ENCODE results near the gene GAGE2A. TPM values are rescaled to one million over a fixed set of nuclear protein-coding genes. Genes with fewer than 3 reads are reported as not detected.
A peak's percentile ranks its signal among the peaks of the same experiment; 100 is the strongest.

The GAGE2A gene
- polyA plus RNA-seq, 2 of the 4 experiments (the other 2 are of a cell fraction), result not detected

DNA sequence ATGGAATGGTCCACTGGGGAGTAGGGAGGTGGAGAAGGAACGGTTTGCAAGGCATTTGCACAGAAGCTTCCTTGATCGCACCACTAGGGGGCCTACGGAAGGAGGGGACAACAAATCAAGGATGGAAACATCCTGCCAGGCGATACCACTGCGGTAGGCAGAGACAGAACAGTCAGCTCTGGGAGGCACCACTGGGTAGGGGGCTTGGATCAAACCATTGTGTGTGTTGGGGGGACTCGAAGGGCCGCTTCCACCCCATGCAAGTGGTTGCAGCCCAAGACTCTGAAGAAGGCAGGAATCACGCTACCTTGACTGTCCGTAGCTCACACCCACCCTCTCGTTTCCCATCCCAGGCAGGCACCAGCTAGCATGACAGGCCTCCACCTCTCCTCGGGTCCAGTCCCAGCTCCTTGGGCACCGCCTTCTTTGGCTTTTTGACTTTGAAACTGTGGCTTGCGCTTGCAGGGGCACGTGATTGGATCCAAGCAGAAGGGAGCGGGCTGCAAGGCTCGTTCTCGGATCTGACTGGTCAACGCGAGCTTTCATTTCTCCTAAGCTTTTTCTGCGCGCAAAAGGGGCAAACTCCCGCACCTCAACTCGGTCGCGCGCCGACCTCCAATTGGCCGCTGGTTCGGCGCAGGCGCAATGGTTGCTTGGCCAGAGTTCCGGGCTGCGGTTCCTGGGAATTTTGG lies 37.9 kb downstream of the GAGE2A start:
- no peak overlapping the region for H3K4me2 ChIP-seq
- TF ChIP-seq RAD21 (conservative IDR thresholded peaks at IDR 0.05 in 1 of 2, IDR thresholded peaks at IDR 0.05 in 1 of 2), result peak in 1 of 2 experiments; percentile 23; a peak in 1 of 5 replicates
- TF ChIP-seq, protein P1, sequence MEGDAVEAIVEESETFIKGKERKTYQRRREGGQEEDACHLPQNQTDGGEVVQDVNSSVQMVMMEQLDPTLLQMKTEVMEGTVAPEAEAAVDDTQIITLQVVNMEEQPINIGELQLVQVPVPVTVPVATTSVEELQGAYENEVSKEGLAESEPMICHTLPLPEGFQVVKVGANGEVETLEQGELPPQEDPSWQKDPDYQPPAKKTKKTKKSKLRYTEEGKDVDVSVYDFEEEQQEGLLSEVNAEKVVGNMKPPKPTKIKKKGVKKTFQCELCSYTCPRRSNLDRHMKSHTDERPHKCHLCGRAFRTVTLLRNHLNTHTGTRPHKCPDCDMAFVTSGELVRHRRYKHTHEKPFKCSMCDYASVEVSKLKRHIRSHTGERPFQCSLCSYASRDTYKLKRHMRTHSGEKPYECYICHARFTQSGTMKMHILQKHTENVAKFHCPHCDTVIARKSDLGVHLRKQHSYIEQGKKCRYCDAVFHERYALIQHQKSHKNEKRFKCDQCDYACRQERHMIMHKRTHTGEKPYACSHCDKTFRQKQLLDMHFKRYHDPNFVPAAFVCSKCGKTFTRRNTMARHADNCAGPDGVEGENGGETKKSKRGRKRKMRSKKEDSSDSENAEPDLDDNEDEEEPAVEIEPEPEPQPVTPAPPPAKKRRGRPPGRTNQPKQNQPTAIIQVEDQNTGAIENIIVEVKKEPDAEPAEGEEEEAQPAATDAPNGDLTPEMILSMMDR (IDR thresholded peaks at IDR 0.05), result peak; percentile 17; the same call in 1 of the 3 replicates
- TF ChIP-seq, protein P2, sequence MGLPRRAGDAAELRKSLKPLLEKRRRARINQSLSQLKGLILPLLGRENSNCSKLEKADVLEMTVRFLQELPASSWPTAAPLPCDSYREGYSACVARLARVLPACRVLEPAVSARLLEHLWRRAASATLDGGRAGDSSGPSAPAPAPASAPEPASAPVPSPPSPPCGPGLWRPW (IDR thresholded peaks at IDR 0.05), result no peak
- POLR2A ChIA-PET, result interaction anchor here (0.6 kb wide), 1 partner anchor 19 kb away, joined by 4 read pairs; no protein-coding TSS in a partner anchor
- peak; percentile 34 to 44 for DNase-seq (ENCODE audit: low read depth in 1 of 2, low spot score in 1 of 2)
- no peak overlapping the region for H3K4me3 ChIP-seq
- 67% methylated on average over 30 of the region's 33 CpGs for WGBS (ENCODE audit: missing lambda C conversion rate)
- no peaks in the 10 kb centered on the region for H3K4me1 ChIP-seq
- H3K9me3 ChIP-seq, result no peaks in the 10 kb centered on the region
- ATAC-seq, result peak in 1 of 2 experiments; percentile 72; a peak in 3 of 6 replicates
- no peak overlapping the region for H3K27ac ChIP-seq
- no peak for FAIRE-seq
- CTCF ChIA-PET, result no interaction called here

DNA sequence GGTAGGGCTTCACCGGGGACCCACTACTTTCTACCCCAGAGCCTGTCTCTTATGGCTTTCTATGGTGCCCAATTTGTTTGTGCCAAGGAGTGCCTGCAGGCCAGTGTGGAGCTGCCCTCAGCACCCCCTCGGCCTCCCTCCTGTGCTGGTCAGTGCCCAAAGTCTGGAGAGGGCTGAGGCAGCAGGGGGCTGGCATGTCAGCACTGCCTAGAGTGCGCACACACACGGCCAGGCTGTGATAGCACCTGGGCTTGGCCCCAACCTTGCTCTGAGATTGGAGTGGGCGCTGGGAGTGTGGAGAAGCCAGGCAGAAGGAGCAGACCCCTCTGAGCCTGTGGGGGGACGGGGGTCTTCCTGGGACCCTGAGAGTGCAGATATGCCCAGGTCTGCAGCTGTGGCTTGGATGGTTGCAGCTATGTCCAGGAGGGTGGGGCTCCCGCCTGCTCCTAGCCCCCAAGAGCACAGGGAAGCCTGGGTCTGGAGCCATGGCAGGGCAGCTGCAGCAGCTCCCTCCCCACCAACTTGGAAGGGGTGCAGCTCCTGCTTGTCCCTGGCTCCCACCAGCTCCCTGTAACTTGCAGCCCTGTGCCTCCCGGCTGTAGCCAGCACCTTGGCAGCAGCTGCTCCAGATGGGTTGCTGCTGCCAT lies 55.8 kb downstream of the GAGE2A start:
- Histone ChIP-seq H3K27ac (no peak overlapping the region), H3K4me3 (no peak overlapping the region), H3K4me1 (no peaks in the 10 kb centered on the region), H3K4me2 (no peak overlapping the region), H3K9me3 (no peaks in the 10 kb centered on the region)
- no peak for DNase-seq (ENCODE audit: low read depth in 1 of 2, low spot score in 1 of 2)
- ChIA-PET POLR2A (no interaction called here), CTCF (no interaction called here)
- no peak for FAIRE-seq
- TF ChIP-seq, protein P1 (IDR thresholded peaks at IDR 0.05), result no peak
- TF ChIP-seq JUNB (IDR thresholded peaks at IDR 0.05), result no peak
- TF ChIP-seq KDM1A (IDR thresholded peaks at IDR 0.05; ENCODE audit: low read depth), result no peak
- TF ChIP-seq POLR2AphosphoS2 (conservative IDR thresholded peaks at IDR 0.05; ENCODE audit: low read length), result no peak
- no peak for TF ChIP-seq GATA3 (IDR thresholded peaks at IDR 0.05; ENCODE audit: borderline replicate concordance)
- TF ChIP-seq CBX8 (IDR thresholded peaks at IDR 0.05), result no peak
- no peak for TF ChIP-seq MAFK (IDR thresholded peaks at IDR 0.05; ENCODE audit: partially characterized antibody)
- TF ChIP-seq HOXA7 (CRISPR knock-in tag; IDR thresholded peaks at IDR 0.05), result no peak
- TF ChIP-seq, protein P3, sequence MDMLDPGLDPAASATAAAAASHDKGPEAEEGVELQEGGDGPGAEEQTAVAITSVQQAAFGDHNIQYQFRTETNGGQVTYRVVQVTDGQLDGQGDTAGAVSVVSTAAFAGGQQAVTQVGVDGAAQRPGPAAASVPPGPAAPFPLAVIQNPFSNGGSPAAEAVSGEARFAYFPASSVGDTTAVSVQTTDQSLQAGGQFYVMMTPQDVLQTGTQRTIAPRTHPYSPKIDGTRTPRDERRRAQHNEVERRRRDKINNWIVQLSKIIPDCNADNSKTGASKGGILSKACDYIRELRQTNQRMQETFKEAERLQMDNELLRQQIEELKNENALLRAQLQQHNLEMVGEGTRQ (IDR thresholded peaks at IDR 0.05), result no peak
- no peak for TF ChIP-seq MYC (IDR thresholded peaks at IDR 0.05; ENCODE audit: borderline replicate concordance, low read length)
- TF ChIP-seq HDAC2 (IDR thresholded peaks at IDR 0.05), result no peak
- TF ChIP-seq HOXB13 (CRISPR knock-in tag; IDR thresholded peaks at IDR 0.05; ENCODE audit: low read depth), result no peak
- no peak for TF ChIP-seq RCOR1 (IDR thresholded peaks at IDR 0.05; ENCODE audit: low read depth, low read length)
- TF ChIP-seq, protein P4, sequence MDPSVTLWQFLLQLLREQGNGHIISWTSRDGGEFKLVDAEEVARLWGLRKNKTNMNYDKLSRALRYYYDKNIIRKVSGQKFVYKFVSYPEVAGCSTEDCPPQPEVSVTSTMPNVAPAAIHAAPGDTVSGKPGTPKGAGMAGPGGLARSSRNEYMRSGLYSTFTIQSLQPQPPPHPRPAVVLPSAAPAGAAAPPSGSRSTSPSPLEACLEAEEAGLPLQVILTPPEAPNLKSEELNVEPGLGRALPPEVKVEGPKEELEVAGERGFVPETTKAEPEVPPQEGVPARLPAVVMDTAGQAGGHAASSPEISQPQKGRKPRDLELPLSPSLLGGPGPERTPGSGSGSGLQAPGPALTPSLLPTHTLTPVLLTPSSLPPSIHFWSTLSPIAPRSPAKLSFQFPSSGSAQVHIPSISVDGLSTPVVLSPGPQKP (IDR thresholded peaks at IDR 0.05; ENCODE audit: low read depth, low read length), result no peak
- no peak for ATAC-seq
- WGBS (ENCODE audit: missing lambda C conversion rate), result 4% methylated on average over 3 of the region's 8 CpGs

Other genes with a start within 250 kb of the GAGE2A start
- not detected in 2 replicates for gene GAGE12C, start 57.3 kb upstream of the GAGE2A start, polyA plus RNA-seq (2011; rRNA removed)
- gene GAGE12C, start 57.3 kb upstream of the GAGE2A start, polyA plus RNA-seq (2017; fragmentation: RNase III; extraction: RNeasy Plus Mini Kit Qiagen cat#74134 plus additional on column Dnase treatment), result not detected in 3 replicates
- not detected in 2 replicates for gene GAGE12D, start 47.8 kb upstream of the GAGE2A start, polyA plus RNA-seq (2011; rRNA removed)
- not detected in 3 replicates for gene GAGE12D, start 47.8 kb upstream of the GAGE2A start, polyA plus RNA-seq (2017; fragmentation: RNase III; extraction: RNeasy Plus Mini Kit Qiagen cat#74134 plus additional on column Dnase treatment)
- gene GAGE12E, start 38.2 kb upstream of the GAGE2A start, polyA plus RNA-seq (2011; rRNA removed), result not detected in 2 replicates
- not detected in 3 replicates for gene GAGE12E, start 38.2 kb upstream of the GAGE2A start, polyA plus RNA-seq (2017; fragmentation: RNase III; extraction: RNeasy Plus Mini Kit Qiagen cat#74134 plus additional on column Dnase treatment)
- gene GAGE12F, start 28.7 kb upstream of the GAGE2A start, polyA plus RNA-seq (2011; rRNA removed), result not detected in 2 replicates
- gene GAGE12F, start 28.7 kb upstream of the GAGE2A start, polyA plus RNA-seq (2017; fragmentation: RNase III; extraction: RNeasy Plus Mini Kit Qiagen cat#74134 plus additional on column Dnase treatment), result not detected in 3 replicates
- not detected in 2 replicates for gene GAGE12G, start 19.1 kb upstream of the GAGE2A start, polyA plus RNA-seq (2011; rRNA removed)
- not detected in 3 replicates for gene GAGE12G, start 19.1 kb upstream of the GAGE2A start, polyA plus RNA-seq (2017; fragmentation: RNase III; extraction: RNeasy Plus Mini Kit Qiagen cat#74134 plus additional on column Dnase treatment)
- not detected in 2 replicates for gene GAGE12H, start 9.5 kb upstream of the GAGE2A start, polyA plus RNA-seq (2011; rRNA removed)
- gene GAGE12H, start 9.5 kb upstream of the GAGE2A start, polyA plus RNA-seq (2017; fragmentation: RNase III; extraction: RNeasy Plus Mini Kit Qiagen cat#74134 plus additional on column Dnase treatment), result not detected in 3 replicates
- not detected in 2 replicates for gene GAGE1, start 9.5 kb downstream of the GAGE2A start, polyA plus RNA-seq (2011; rRNA removed)
- gene GAGE1, start 9.5 kb downstream of the GAGE2A start, polyA plus RNA-seq (2017; fragmentation: RNase III; extraction: RNeasy Plus Mini Kit Qiagen cat#74134 plus additional on column Dnase treatment), result not detected in 3 replicates
- 0.17 and 0.26 TPM in 2 replicates for gene PAGE1, start 106.5 kb downstream of the GAGE2A start, polyA plus RNA-seq (2011; rRNA removed)
- gene PAGE1, start 106.5 kb downstream of the GAGE2A start, polyA plus RNA-seq (2017; fragmentation: RNase III; extraction: RNeasy Plus Mini Kit Qiagen cat#74134 plus additional on column Dnase treatment), result 0.16 TPM in 1 of 3 replicates, not detected in the others
- gene PAGE4, start 239.8 kb downstream of the GAGE2A start, polyA plus RNA-seq (2011; rRNA removed), result not detected in 2 replicates
- not detected in 3 replicates for gene PAGE4, start 239.8 kb downstream of the GAGE2A start, polyA plus RNA-seq (2017; fragmentation: RNase III; extraction: RNeasy Plus Mini Kit Qiagen cat#74134 plus additional on column Dnase treatment)

All from A549 (cell line).